ENCODE measurements around the gene TBPL2.

DNA sequence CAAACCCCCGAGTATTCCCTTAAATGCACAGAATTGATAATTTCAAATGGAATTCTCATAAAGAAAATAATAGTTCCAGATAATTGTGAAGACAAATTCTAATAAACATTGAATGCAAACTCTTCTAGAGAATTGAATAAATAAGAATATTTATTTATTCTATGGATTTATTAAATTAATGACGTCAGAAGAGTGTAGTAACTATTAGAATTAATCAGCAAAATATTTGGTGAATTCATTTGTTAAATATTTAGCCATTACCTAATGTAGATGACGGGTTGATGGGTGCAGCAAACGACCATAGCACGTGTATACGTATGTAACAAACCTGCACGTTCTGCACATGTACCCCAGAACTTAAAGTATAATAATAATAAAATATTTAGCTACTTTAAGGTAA is 33.4 kb upstream of the TBPL2 start:
- TF ChIP-seq, protein P1, sequence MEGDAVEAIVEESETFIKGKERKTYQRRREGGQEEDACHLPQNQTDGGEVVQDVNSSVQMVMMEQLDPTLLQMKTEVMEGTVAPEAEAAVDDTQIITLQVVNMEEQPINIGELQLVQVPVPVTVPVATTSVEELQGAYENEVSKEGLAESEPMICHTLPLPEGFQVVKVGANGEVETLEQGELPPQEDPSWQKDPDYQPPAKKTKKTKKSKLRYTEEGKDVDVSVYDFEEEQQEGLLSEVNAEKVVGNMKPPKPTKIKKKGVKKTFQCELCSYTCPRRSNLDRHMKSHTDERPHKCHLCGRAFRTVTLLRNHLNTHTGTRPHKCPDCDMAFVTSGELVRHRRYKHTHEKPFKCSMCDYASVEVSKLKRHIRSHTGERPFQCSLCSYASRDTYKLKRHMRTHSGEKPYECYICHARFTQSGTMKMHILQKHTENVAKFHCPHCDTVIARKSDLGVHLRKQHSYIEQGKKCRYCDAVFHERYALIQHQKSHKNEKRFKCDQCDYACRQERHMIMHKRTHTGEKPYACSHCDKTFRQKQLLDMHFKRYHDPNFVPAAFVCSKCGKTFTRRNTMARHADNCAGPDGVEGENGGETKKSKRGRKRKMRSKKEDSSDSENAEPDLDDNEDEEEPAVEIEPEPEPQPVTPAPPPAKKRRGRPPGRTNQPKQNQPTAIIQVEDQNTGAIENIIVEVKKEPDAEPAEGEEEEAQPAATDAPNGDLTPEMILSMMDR (IDR thresholded peaks at IDR 0.05; ENCODE audit: low read depth, low read length, missing input control): no peak
- TF ChIP-seq, protein P2, sequence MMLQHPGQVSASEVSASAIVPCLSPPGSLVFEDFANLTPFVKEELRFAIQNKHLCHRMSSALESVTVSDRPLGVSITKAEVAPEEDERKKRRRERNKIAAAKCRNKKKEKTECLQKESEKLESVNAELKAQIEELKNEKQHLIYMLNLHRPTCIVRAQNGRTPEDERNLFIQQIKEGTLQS (IDR thresholded peaks at IDR 0.05): no peak
- TF ChIP-seq, protein P3, sequence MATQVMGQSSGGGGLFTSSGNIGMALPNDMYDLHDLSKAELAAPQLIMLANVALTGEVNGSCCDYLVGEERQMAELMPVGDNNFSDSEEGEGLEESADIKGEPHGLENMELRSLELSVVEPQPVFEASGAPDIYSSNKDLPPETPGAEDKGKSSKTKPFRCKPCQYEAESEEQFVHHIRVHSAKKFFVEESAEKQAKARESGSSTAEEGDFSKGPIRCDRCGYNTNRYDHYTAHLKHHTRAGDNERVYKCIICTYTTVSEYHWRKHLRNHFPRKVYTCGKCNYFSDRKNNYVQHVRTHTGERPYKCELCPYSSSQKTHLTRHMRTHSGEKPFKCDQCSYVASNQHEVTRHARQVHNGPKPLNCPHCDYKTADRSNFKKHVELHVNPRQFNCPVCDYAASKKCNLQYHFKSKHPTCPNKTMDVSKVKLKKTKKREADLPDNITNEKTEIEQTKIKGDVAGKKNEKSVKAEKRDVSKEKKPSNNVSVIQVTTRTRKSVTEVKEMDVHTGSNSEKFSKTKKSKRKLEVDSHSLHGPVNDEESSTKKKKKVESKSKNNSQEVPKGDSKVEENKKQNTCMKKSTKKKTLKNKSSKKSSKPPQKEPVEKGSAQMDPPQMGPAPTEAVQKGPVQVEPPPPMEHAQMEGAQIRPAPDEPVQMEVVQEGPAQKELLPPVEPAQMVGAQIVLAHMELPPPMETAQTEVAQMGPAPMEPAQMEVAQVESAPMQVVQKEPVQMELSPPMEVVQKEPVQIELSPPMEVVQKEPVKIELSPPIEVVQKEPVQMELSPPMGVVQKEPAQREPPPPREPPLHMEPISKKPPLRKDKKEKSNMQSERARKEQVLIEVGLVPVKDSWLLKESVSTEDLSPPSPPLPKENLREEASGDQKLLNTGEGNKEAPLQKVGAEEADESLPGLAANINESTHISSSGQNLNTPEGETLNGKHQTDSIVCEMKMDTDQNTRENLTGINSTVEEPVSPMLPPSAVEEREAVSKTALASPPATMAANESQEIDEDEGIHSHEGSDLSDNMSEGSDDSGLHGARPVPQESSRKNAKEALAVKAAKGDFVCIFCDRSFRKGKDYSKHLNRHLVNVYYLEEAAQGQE (IDR thresholded peaks at IDR 0.05): no peak
- no peak for TF ChIP-seq HNF4G (IDR thresholded peaks at IDR 0.05)
- no peak for TF ChIP-seq YY1 (IDR thresholded peaks at IDR 0.05)
- TF ChIP-seq FOXA1 (IDR thresholded peaks at IDR 0.05): no peak
- no peak for TF ChIP-seq JUND (IDR thresholded peaks at IDR 0.05)
- no peak for TF ChIP-seq GABPA (IDR thresholded peaks at IDR 0.05 in 1 of 2, conservative IDR thresholded peaks at IDR 0.05 in 1 of 2)
- TF ChIP-seq RAD21 (IDR thresholded peaks at IDR 0.05): no peak
- TF ChIP-seq TAF1 (conservative IDR thresholded peaks at IDR 0.05): no peak
